ENCODE measurements around the gene GOLGA3.

- TF ChIP-seq, protein P1, sequence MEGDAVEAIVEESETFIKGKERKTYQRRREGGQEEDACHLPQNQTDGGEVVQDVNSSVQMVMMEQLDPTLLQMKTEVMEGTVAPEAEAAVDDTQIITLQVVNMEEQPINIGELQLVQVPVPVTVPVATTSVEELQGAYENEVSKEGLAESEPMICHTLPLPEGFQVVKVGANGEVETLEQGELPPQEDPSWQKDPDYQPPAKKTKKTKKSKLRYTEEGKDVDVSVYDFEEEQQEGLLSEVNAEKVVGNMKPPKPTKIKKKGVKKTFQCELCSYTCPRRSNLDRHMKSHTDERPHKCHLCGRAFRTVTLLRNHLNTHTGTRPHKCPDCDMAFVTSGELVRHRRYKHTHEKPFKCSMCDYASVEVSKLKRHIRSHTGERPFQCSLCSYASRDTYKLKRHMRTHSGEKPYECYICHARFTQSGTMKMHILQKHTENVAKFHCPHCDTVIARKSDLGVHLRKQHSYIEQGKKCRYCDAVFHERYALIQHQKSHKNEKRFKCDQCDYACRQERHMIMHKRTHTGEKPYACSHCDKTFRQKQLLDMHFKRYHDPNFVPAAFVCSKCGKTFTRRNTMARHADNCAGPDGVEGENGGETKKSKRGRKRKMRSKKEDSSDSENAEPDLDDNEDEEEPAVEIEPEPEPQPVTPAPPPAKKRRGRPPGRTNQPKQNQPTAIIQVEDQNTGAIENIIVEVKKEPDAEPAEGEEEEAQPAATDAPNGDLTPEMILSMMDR (IDR thresholded peaks at IDR 0.05) = no peak
- TF ChIP-seq POLR2A (IDR thresholded peaks at IDR 0.05) = no peak
Measured at GRCh38 chr12:132847363-132848356, 19.0 kb upstream of the GOLGA3 start.
